ENCODE data around the gene KLC3. TPM values are rescaled to one million over a fixed set of nuclear protein-coding genes. Genes with fewer than 3 reads are reported as not detected.
"Not testable (repeated sequence)": the region's sequence is repeated elsewhere in the genome, so short reads cannot be mapped to it uniquely, and the experiment has no call there.

The KLC3 gene
- total RNA-seq, 1 experiment from 2014 or later: 4.8 TPM

- Histone ChIP-seq H3K79me2 (ENCODE audit: insufficient read depth, low read length) (no peaks in the 10 kb centered on the region), H2BK120ac (ENCODE audit: low read depth, low read length, poor library complexity, severe bottlenecking) (no peak overlapping the region), H3T11ph (ENCODE audit: low read length) (no peak overlapping the region), H4K8ac (replicated peaks; ENCODE audit: insufficient read length, low read depth, low read length) (no peak overlapping the region), H3K56ac (ENCODE audit: insufficient read length, low read depth, low read length) (no peak overlapping the region), H4K91ac (ENCODE audit: insufficient read length, low read depth, low read length) (no peak overlapping the region), H2AK5ac (ENCODE audit: insufficient read length, low read length) (no peak overlapping the region), H3K4me1 (ENCODE audit: insufficient read depth, low read length) (no peaks in the 10 kb centered on the region; the same call in 1 of the 2 replicates), H2BK12ac (ENCODE audit: insufficient read length, low read depth, low read length) (no peak overlapping the region), H4K20me1 (ENCODE audit: control insufficient read depth, insufficient read depth, insufficient read length) (no peaks in the 10 kb centered on the region), H3K27me3 (ENCODE audit: insufficient read depth, low read length) (no peaks in the 10 kb centered on the region; the same call in 1 of the 2 replicates), H2BK5ac (ENCODE audit: insufficient read length, low read length) (no peak overlapping the region), H2BK20ac (ENCODE audit: low read depth, low read length, poor library complexity, severe bottlenecking) (no peak overlapping the region), H3K18ac (ENCODE audit: insufficient read length, low read depth, low read length) (no peak overlapping the region), H3K23ac (ENCODE audit: insufficient read length, low read depth, low read length) (no peak overlapping the region), H3K4ac (ENCODE audit: low read depth, low read length) (no peak overlapping the region), H3K79me1 (ENCODE audit: insufficient read depth, low read depth, low read length, poor library complexity, severe bottlenecking) (no peaks in the 10 kb centered on the region), H2AFZ (ENCODE audit: low read length) (no peak overlapping the region), H3K9ac (ENCODE audit: extremely low read depth, insufficient read length, low read length) (no peak overlapping the region), H3K27ac (ENCODE audit: insufficient read length, low read depth, low read length) (no peak overlapping the region), H3K23me2 (ENCODE audit: insufficient read length, low read depth, low read length, poor library complexity, severe bottlenecking) (no peaks in the 10 kb centered on the region), H3K14ac (ENCODE audit: insufficient read depth, low read length) (no peak overlapping the region; the same call in 1 of the 2 replicates), H3K4me2 (ENCODE audit: insufficient read depth, insufficient read length, low read length) (no peak overlapping the region), H4K5ac (ENCODE audit: insufficient read length, low read depth, low read length) (no peak overlapping the region), H3K9me3 (ENCODE audit: control insufficient read depth, low read depth, low read length) (no peaks in the 10 kb centered on the region), H2BK15ac (ENCODE audit: low read depth, low read length) (no peak overlapping the region)
- TF ChIP-seq CTCF (conservative IDR thresholded peaks at IDR 0.05): no peak
- peaks cover 53% of the 10 kb centered on the region for H3K27me3 Mint-ChIP-seq (ENCODE audit: low read depth)
- no peak for DNase-seq
- H3K4me1 Mint-ChIP-seq: peaks cover 15 to 20% of the 10 kb centered on the region in 2 experiments
- no peak overlapping the region for H3K4me3 Mint-ChIP-seq
- WGBS (ENCODE audit: extremely low coverage, insufficient read length, low lambda C conversion rate): no CpG with 5 or more reads among the region's 19 CpGs
- H3K9me3 Mint-ChIP-seq: peaks cover 3 to 9% of the 10 kb centered on the region in 2 experiments; a peak in 2 of 5 replicates
- no peak overlapping the region for H3K27ac Mint-ChIP-seq
- no peaks in the 10 kb centered on the region; a peak in 2 of 7 replicates for H3K36me3 Mint-ChIP-seq (ENCODE audit: insufficient read depth in 1 of 3, low read depth in 3 of 3)
Observed at GRCh38 chr19:45307361-45307760, 33.2 kb upstream of the KLC3 start.

GRCh38 chr19:45309322-45309721 is 31.2 kb upstream of the KLC3 start:
- H2BK15ac ChIP-seq (ENCODE audit: low read depth, low read length); H3T11ph ChIP-seq (ENCODE audit: low read length); H3K4ac ChIP-seq (ENCODE audit: low read depth, low read length); H4K5ac ChIP-seq (ENCODE audit: insufficient read length, low read depth, low read length); H2AFZ ChIP-seq (ENCODE audit: low read length); H3K27ac Mint-ChIP-seq; H2BK20ac ChIP-seq (ENCODE audit: low read depth, low read length, poor library complexity, severe bottlenecking); H3K56ac ChIP-seq (ENCODE audit: insufficient read length, low read depth, low read length); H4K91ac ChIP-seq (ENCODE audit: insufficient read length, low read depth, low read length); H3K4me3 Mint-ChIP-seq; H3K9me3 Mint-ChIP-seq; H3K23me2 ChIP-seq (ENCODE audit: insufficient read length, low read depth, low read length, poor library complexity, severe bottlenecking); H3K27ac ChIP-seq (ENCODE audit: insufficient read length, low read depth, low read length); H2AK5ac ChIP-seq (ENCODE audit: insufficient read length, low read length); H3K9ac ChIP-seq (ENCODE audit: extremely low read depth, insufficient read length, low read length); H3K27me3 ChIP-seq (ENCODE audit: insufficient read depth, low read length); H2BK120ac ChIP-seq (ENCODE audit: low read depth, low read length, poor library complexity, severe bottlenecking); H3K18ac ChIP-seq (ENCODE audit: insufficient read length, low read depth, low read length); H3K23ac ChIP-seq (ENCODE audit: insufficient read length, low read depth, low read length); H3K4me1 ChIP-seq (ENCODE audit: insufficient read depth, low read length); H4K8ac ChIP-seq (replicated peaks; ENCODE audit: insufficient read length, low read depth, low read length); H4K20me1 ChIP-seq (ENCODE audit: control insufficient read depth, insufficient read depth, insufficient read length); DNase-seq; H3K79me1 ChIP-seq (ENCODE audit: insufficient read depth, low read depth, low read length, poor library complexity, severe bottlenecking); H3K79me2 ChIP-seq (ENCODE audit: insufficient read depth, low read length); H3K9me3 ChIP-seq (ENCODE audit: control insufficient read depth, low read depth, low read length); H2BK5ac ChIP-seq (ENCODE audit: insufficient read length, low read length); H3K4me2 ChIP-seq (ENCODE audit: insufficient read depth, insufficient read length, low read length); H2BK12ac ChIP-seq (ENCODE audit: insufficient read length, low read depth, low read length); H3K36me3 Mint-ChIP-seq (ENCODE audit: insufficient read depth in 1 of 3, low read depth in 3 of 3); H3K14ac ChIP-seq (ENCODE audit: insufficient read depth, low read length): not testable (repeated sequence)
- peaks cover 15 to 20% of the 10 kb centered on the region in 2 experiments for H3K4me1 Mint-ChIP-seq
- no CpG with 5 or more reads among the region's 8 CpGs for WGBS (ENCODE audit: extremely low coverage, insufficient read length, low lambda C conversion rate)
- peaks cover 59% of the 10 kb centered on the region for H3K27me3 Mint-ChIP-seq (ENCODE audit: low read depth)

All from H9 (cell line).